Heart right ventricle (tissue), 16 donors: ENCODE data around the gene LIMS1. TPM values are rescaled to one million over a fixed set of nuclear protein-coding genes. Genes with fewer than 3 reads are reported as not detected.

ENCODE experiments used
- ATAC-seq, 8 donors: fragments of 200-7000 bp; cut with Tn5 transposase; one replicate each; pipeline ENCODE4 v1.9.1; 2020; ENCODE audit warnings: mild to moderate bottlenecking in 8 of 8, moderate library complexity in 8 of 8, moderate number of reproducible peaks in 1 of 8
- DNase-seq, 2 donors: peaks; one replicate each; pipeline ENCODE4 v3.0.0-alpha.2; 2020
- H3K27ac ChIP-seq, 10 donors: fragments of 200-600 bp; sonication (generic) in 2 of 10; one replicate each; pipeline versions ENCODE4 v1.5.0 to v1.8.0; 2020 to 2022; ENCODE audit warnings: mild to moderate bottlenecking in 3 of 10
- H3K27me3 ChIP-seq, 7 donors: fragments of 200-600 bp; one replicate each; pipeline ENCODE4 v1.8.0; 2021 to 2022; ENCODE audit warnings: mild to moderate bottlenecking in 2 of 7
- H3K36me3 ChIP-seq, 9 donors: fragments of 200-600 bp; sonication (generic) in 1 of 9; one replicate each; pipeline versions ENCODE4 v1.5.0 to v1.8.0; 2020 to 2022; ENCODE audit warnings: mild to moderate bottlenecking in 2 of 9
- H3K4me1 ChIP-seq, 9 donors: fragments of 200-600 bp; sonication (generic) in 1 of 9; one replicate each; pipeline versions ENCODE4 v1.5.0 to v1.8.0; 2020 to 2022; ENCODE audit warnings: mild to moderate bottlenecking in 4 of 9
- H3K4me3 ChIP-seq, 10 donors: fragments of 200-600 bp; sonication (generic) in 2 of 10; one replicate each; pipeline versions ENCODE4 v1.5.0 to v1.8.0; 2020 to 2022; ENCODE audit warnings: mild to moderate bottlenecking in 7 of 10, moderate library complexity in 2 of 10
- H3K9me3 ChIP-seq, 11 donors: fragments of 200-600 bp in 10 of 11; sonication (generic) in 2 of 11; one replicate each; pipeline versions ENCODE4 v1.5.0 to v1.8.0; 2013 to 2022; ENCODE audit warnings: mild to moderate bottlenecking in 2 of 11, control low read depth in 1 of 11, moderate library complexity in 1 of 11
- WGBS, 2 donors: extraction: QIAGEN DNeasy Blood & Tissue Kit; methylation state at CpG; one replicate each; pipeline ENCODE4 v1.1.7; 2013; ENCODE audit warnings: inconsistent platforms in 1 of 2; 5-methylcytosine and 5-hydroxymethylcytosine counted together
- intact Hi-C, 10 donors: fragments of 100-400 bp; cut with DNase I; formaldehyde crosslinking; loops; one replicate each; pipeline versions ENCODE4 v1.11.1 to v1.14.2; 2022
- polyA plus RNA-seq, 2 donors: library from polyadenylated mRNA; stranded (reverse); fragments of 200-250 nt; gene quantifications; one replicate each; pipeline ENCODE4 v1.2.3, GENCODE V29; 2013
- total RNA-seq, 10 donors: library from RNA; stranded (reverse); fragmentation: NEBNext Ultra II Directional in 3 of 10; extraction: Animal tissue kit (Norgen Biotek cat#: 25700) in 3 of 10; gene quantifications; one replicate each; pipeline versions ENCODE4 v1.2.1 to v1.2.4, GENCODE V29; 2021 to 2023
- TF ChIP-seq, protein P1 (sequence below), 9 donors: fragments of 200-600 bp; sonication (generic) in 2 of 9; IDR thresholded peaks; one replicate each; pipeline versions ENCODE4 v1.5.0 to v1.8.0; 2021 to 2022; ENCODE audit warnings: antibody characterized with exemption in 9 of 9, mild to moderate bottlenecking in 5 of 9, moderate library complexity in 1 of 9
- donor health status: Arrhythmogenic right ventricular cardiomyopathy.
- donor health status: ischemic (EF 13 %, LVEDD 7.1; RV severe dilation, severe dysfunction).
- donor health status: healthy with polysubstance abuse.
- donor health status: DM: no; HTN: yes; CAD: no.
- donor health status: DM: no; HTN: no; CAD: no.
- donor health status: ischemic (EF 25% LVEDD 6.9; RV normal size, moderate dysfunction).
- donor health status: ischemic (EF 25% LVEDD 5.7; RV mildly dilated, moderate dysfunction).
- donor health status: healthy.
- donor health status: DM: yes; HTN: yes; CAD: no.
- donor health status: Ischemic cardiomyopathy.
- donor health status: ischemic (EF 35%, LVEDD 5.7; RV mildly dilated, moderate dysfunction).
- donor health status: nonischemic (EF 11% LVEDD 7.7; RV severe dilation, severe dysfunction).
- donor health status: DM: yes; HTN: yes; CAD: no.
- donor health status: PGD.
- donor health status: ischemic (EF 29% LVEDD 5.4; RV normal size, mild dysfunction).
- donor health status: nonischemic (EF 23%, LVEDD 6.1; RV moderate dilation, normal function).

LIMS1 gene
- total and polyA plus RNA-seq, 12 donors, result 18.8 to 122 (median 76.2) TPM

DNA sequence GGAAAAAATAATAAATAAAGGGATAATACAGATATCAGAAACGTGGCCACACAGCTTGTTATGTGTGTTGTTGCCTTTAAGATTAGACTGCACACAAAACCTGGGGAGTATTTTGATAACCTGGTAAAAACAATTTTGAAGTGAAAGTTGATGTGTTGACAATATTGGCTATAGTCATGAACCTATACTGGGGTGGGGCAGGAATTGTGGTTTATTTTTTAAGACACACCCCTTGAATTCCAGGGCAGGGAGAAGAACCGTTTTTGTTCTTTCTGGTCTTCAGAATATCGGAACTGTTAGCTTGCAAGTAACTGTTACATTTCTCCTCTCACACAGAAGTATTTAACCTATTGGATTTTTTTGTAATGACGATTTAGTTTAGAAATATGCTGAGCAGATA, 80.4 kb downstream of the LIMS1 start:
- ATAC-seq, result no peak
- no peak for DNase-seq
- intact Hi-C loops, result no loop called here
- Histone ChIP-seq H3K36me3 (peaks cover 0 to 1% (median 0%) of the 10 kb centered on the region in 9 donors), H3K9me3 (no peaks in the 10 kb centered on the region), H3K4me3 (no peak overlapping the region), H3K27me3 (no peaks in the 10 kb centered on the region), H3K4me1 (peaks cover 0 to 80% (median 50%) of the 10 kb centered on the region in 9 donors), H3K27ac (no peak overlapping the region)
- TF ChIP-seq, protein P1, sequence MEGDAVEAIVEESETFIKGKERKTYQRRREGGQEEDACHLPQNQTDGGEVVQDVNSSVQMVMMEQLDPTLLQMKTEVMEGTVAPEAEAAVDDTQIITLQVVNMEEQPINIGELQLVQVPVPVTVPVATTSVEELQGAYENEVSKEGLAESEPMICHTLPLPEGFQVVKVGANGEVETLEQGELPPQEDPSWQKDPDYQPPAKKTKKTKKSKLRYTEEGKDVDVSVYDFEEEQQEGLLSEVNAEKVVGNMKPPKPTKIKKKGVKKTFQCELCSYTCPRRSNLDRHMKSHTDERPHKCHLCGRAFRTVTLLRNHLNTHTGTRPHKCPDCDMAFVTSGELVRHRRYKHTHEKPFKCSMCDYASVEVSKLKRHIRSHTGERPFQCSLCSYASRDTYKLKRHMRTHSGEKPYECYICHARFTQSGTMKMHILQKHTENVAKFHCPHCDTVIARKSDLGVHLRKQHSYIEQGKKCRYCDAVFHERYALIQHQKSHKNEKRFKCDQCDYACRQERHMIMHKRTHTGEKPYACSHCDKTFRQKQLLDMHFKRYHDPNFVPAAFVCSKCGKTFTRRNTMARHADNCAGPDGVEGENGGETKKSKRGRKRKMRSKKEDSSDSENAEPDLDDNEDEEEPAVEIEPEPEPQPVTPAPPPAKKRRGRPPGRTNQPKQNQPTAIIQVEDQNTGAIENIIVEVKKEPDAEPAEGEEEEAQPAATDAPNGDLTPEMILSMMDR (IDR thresholded peaks at IDR 0.05), result no peak
- 83 to 86% methylated on average over 4 of the region's 4 CpGs for WGBS, 2 donors

DNA sequence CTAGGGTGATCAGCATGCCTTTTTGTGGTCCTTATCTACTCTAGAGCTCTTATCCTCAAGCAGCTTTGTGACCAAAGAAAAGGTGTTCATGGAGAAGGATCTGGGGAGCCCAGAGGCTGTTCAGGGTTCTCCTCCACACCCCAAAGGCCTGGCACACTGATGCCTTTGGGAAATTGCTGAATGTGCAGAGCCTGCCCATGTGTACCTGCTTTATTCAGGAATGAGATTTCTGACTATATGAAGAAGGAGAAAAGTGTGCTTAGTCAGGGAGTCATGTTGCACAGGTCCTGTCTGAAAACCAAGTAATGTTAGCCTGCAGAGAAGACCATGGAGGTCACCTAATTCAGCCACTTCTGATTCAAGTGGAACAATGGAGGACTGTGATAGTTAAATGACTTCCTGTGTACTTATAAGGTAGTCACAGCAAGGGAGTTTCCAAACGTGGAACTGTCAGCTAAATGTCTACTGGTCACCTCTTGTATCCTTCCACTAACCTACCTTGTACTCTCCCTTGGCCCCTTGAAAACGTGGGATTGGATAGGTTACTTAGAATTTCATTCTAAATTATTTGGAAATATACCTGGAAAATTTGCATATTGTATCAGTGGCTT, 81.3 kb downstream of the LIMS1 start:
- ATAC-seq, result peak in 1 of 8 donors; percentile 28
- intact Hi-C loops, result loop anchor here in 1 of 10 donors (2.0 kb wide), 1 partner anchor 35 kb away; no protein-coding TSS in a partner anchor
- Histone ChIP-seq H3K27ac (no peak overlapping the region), H3K36me3 (no peaks in the 10 kb centered on the region), H3K27me3 (no peaks in the 10 kb centered on the region), H3K4me3 (no peak overlapping the region), H3K4me1 (peaks cover 0 to 87% (median 59%) of the 10 kb centered on the region in 9 donors), H3K9me3 (no peaks in the 10 kb centered on the region)
- TF ChIP-seq, protein P1 (IDR thresholded peaks at IDR 0.05), result no peak
- 43 to 50% methylated on average over 2 of the region's 2 CpGs for WGBS, 2 donors
- no peak for DNase-seq

DNA sequence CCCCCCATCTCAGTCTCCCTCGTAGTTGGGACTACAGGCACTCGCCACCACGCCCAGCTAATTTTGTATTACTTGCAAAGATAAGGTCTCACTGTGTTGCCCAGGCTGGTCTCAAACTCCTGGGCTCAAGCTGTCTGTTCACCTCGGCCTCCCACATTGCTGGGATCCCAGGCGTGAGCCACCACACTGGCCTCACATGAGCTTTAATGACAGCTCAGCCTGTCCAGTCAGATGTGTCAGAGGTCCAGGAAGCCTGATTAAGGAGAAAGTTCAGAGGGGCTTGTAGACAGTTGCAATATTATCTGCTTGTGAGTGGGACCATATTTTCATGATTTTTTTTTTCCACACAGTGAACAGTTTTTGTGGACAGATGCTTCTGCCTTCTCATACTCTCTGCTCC, 82.0 kb downstream of the LIMS1 start:
- 96 to 98% methylated on average over 5 of the region's 5 CpGs for WGBS, 2 donors
- intact Hi-C loops, result loop anchor here in 1 of 10 donors (2.0 kb wide), 1 partner anchor 34 kb away; no protein-coding TSS in a partner anchor
- H3K4me1 ChIP-seq, result peaks cover 2 to 87% (median 66%) of the 10 kb centered on the region in 9 donors

DNA sequence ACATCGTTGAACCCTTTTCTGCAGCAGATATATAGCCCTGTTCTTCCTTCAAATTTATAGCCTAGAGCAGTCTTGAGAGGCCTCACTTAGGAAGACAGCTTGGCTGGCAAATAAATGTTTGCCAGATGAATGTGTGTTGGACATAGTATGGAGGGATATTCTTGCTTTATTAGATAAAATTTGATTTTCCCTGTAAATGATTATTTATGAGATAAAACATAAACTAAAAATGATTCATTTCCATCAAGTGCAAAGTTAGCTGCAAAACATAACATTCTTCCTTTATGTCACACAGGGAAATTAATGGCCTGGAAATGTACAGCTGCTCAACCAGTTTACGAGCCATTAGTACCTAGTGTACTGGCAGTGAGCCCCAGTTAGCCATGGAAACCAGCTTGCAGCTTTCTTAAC, 82.5 kb downstream of the LIMS1 start:
- peaks cover 5 to 89% (median 71%) of the 10 kb centered on the region in 9 donors for H3K4me1 ChIP-seq
- H3K4me3 ChIP-seq, result no peak overlapping the region
- intact Hi-C loops, result loop anchor here in 1 of 10 donors (2.0 kb wide), 1 partner anchor 34 kb away; no protein-coding TSS in a partner anchor
- TF ChIP-seq, protein P1 (IDR thresholded peaks at IDR 0.05), result no peak
- H3K9me3 ChIP-seq, result no peaks in the 10 kb centered on the region
- H3K36me3 ChIP-seq, result no peaks in the 10 kb centered on the region
- ATAC-seq (no peak), DNase-seq (no peak)
- no peaks in the 10 kb centered on the region for H3K27me3 ChIP-seq
- H3K27ac ChIP-seq, result peak overlapping the region in 1 of 10 donors; percentile 84
- WGBS, 2 donors, result 61 to 75% methylated on average over 2 of the region's 2 CpGs

More for the DNA sequence above, 82.0 kb downstream of the LIMS1 start:
- H3K36me3 ChIP-seq, result no peaks in the 10 kb centered on the region
- no peak overlapping the region for H3K27ac ChIP-seq
- no peaks in the 10 kb centered on the region for H3K27me3 ChIP-seq
- TF ChIP-seq, protein P1 (IDR thresholded peaks at IDR 0.05), result no peak
- H3K4me3 ChIP-seq, result no peak overlapping the region
- no peaks in the 10 kb centered on the region for H3K9me3 ChIP-seq
- DNase-seq (no peak), ATAC-seq (no peak)
